ENCODE data around the gene MYH16. TPM values are rescaled to one million over a fixed set of nuclear protein-coding genes. Genes with fewer than 3 reads are reported as not detected.
"Not testable (repeated sequence)": the region's sequence is repeated elsewhere in the genome, so short reads cannot be mapped to it uniquely, and the experiment has no call there.

The MYH16 gene
- total and polyA plus RNA-seq, 7 experiments from 2014 or later = not detected

DNA sequence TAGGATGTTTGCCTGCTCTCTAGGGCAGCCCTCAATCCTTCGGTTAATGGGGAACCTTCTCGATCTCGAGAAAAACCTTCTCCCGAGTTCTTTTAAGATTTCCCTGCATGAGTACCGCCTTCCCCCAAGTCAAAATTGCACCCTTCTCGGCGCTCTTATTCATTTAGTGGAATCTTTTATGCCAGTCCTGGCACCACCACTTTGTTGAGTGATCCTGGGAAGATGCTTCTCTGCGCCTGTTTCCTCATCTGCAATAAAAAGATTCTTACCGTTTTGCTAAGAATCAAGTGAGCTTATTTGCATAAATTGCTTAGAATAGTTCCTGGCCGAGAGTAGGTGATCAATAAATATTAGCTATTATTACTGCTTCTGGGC is 53.8 kb downstream of the MYH16 start:
- no peak for ATAC-seq
- Mint-ChIP-seq H3K27ac (peak overlapping the region; percentile 78 to 95 (median 90)), H3K4me1 (peaks cover 33 to 53% (median 49%) of the 10 kb centered on the region in 7 donors), H3K9me3 (peaks cover 0 to 10% (median 0%) of the 10 kb centered on the region in 11 donors), H3K4me3 (peak overlapping the region; percentile 86 to 99 (median 92)), H3K36me3 (peaks cover 0 to 7% (median 0%) of the 10 kb centered on the region in 5 donors), H3K27me3 (peaks cover 0 to 5% (median 0%) of the 10 kb centered on the region in 5 donors)
- Histone ChIP-seq H3K4me1 (ENCODE audit: control insufficient read depth in 2 of 2, insufficient read depth in 2 of 2, low read length in 2 of 2) (peaks cover 25 to 26% of the 10 kb centered on the region in 2 donors), H3K36me3 (ENCODE audit: control insufficient read depth in 2 of 3, insufficient read depth in 3 of 3, low read length in 3 of 3) (peaks cover 0 to 15% (median 0%) of the 10 kb centered on the region in 3 experiments), H3K4me3 (ENCODE audit: low read length) (peak overlapping the region; percentile 77), H3K9me3 (ENCODE audit: control insufficient read depth in 2 of 3, low read length in 3 of 3) (no peaks in the 10 kb centered on the region), H3K27me3 (ENCODE audit: control insufficient read depth in 2 of 2, insufficient read depth in 2 of 2, low read length in 2 of 2) (no peaks in the 10 kb centered on the region), H3K27ac (ENCODE audit: low read depth, low read length) (peak overlapping the region; percentile 89)
- POLR2A ChIA-PET = interaction anchor here (0.6 to 2.2 kb wide), 10 partner anchors 9 to 448 kb away, joined by 3 to 8 read pairs (median 3); partner anchors contain the start of gene TRRAP
- intact Hi-C loops (cut with micrococcal nuclease) = loop anchor here (5.0 to 10.0 kb wide), 3 partner anchors 41 to 452 kb away; partner anchors contain the start of genes ARPC1B (in 1 of the 2), TMEM130 (in 1 of the 2) and TRRAP (in 1 of the 2)
- CTCF ChIA-PET = no interaction called here
- no peak for DNase-seq

DNA sequence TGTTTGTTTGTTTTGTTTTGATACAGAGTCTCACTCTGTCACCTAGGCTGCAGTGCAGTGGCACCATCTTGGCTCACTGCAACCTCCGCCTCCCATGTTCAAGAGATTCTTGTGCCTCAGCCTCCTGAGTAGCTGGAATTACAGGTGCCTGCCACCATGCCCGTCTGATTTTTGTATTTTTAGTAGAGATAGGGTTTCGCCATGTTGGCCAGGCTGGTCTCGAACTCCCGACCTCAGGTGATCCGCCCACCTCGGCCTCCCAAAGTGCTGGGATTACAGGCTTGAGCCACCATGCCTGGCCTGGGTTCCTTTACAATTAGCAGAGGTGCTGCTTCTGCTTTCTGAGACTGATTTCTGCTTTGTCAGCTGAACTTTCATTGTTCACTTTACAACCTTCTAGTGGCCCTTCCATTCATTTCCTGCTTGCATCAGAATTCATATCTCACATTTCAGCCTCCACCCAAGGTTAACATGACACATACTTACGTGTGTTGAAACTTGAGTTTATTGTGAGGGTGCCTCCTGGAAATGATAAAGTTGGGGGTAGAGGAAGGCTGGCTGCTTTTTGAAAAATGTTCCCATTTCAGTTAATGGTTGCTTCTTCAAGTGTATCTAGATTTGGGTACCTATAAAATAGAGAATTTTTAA is 57.8 kb downstream of the MYH16 start:
- H3K27ac Mint-ChIP-seq = peak overlapping the region in 7 of 9 donors; percentile 10 to 84 (median 43)
- Histone ChIP-seq H3K36me3 (ENCODE audit: control insufficient read depth in 2 of 3, insufficient read depth in 3 of 3, low read length in 3 of 3) (peaks cover 0 to 30% (median 0%) of the 10 kb centered on the region in 3 experiments), H3K4me1 (ENCODE audit: control insufficient read depth in 2 of 2, insufficient read depth in 2 of 2, low read length in 2 of 2) (peaks cover 21% of the 10 kb centered on the region in 2 donors)
- CTCF ChIA-PET; H3K9me3 Mint-ChIP-seq; POLR2A ChIA-PET; H3K27me3 Mint-ChIP-seq; H3K27me3 ChIP-seq (ENCODE audit: control insufficient read depth in 2 of 2, insufficient read depth in 2 of 2, low read length in 2 of 2); H3K4me3 ChIP-seq (ENCODE audit: low read length); H3K27ac ChIP-seq (ENCODE audit: low read depth, low read length); H3K9me3 ChIP-seq (ENCODE audit: control insufficient read depth in 2 of 3, low read length in 3 of 3); intact Hi-C loops (cut with micrococcal nuclease); DNase-seq: not testable (repeated sequence)
- H3K4me3 Mint-ChIP-seq = peak overlapping the region in 9 of 10 donors; percentile 12 to 68 (median 41)
- peaks cover 0 to 13% (median 8%) of the 10 kb centered on the region in 5 donors for H3K36me3 Mint-ChIP-seq
- peak; percentile 53 for ATAC-seq
- H3K4me1 Mint-ChIP-seq = peaks cover 42 to 70% (median 61%) of the 10 kb centered on the region in 7 donors

DNA sequence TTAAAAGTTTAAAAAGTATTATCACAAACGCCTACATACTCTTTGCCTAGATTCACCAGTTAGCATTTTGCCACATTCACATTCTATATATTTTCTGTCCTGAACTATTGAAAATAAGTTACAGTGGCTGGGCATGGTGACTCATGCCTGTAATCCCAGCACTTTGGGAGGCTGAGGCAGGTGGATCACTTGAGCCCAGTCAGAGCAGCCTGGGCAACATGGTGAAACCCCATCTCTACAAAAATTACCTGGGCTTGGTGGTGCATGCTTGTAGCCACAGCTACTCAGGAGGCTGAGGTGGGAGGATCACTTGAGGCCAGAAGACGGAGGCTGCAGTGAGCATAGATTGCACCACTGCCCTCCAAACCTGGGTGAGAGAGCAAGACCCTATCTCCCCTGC is 58.4 kb downstream of the MYH16 start:
- peaks cover 42 to 70% (median 61%) of the 10 kb centered on the region in 7 donors for H3K4me1 Mint-ChIP-seq
- peaks cover 0 to 14% (median 8%) of the 10 kb centered on the region in 5 donors for H3K36me3 Mint-ChIP-seq
- H3K36me3 ChIP-seq (ENCODE audit: control insufficient read depth in 2 of 3, insufficient read depth in 3 of 3, low read length in 3 of 3) = peaks cover 0 to 25% (median 0%) of the 10 kb centered on the region in 3 experiments
- POLR2A ChIA-PET = no interaction called here
- H3K27me3 ChIP-seq (ENCODE audit: control insufficient read depth in 2 of 2, insufficient read depth in 2 of 2, low read length in 2 of 2) = no peaks in the 10 kb centered on the region
- no peaks in the 10 kb centered on the region for H3K27me3 Mint-ChIP-seq
- CTCF ChIA-PET = interaction anchor here (0.6 to 0.7 kb wide), 2 partner anchors 179 to 268 kb away, joined by 3 read pairs; no protein-coding TSS in a partner anchor
- peak overlapping the region in 2 of 10 donors; percentile 24 to 53 for H3K4me3 Mint-ChIP-seq
- no peaks in the 10 kb centered on the region for H3K9me3 ChIP-seq (ENCODE audit: control insufficient read depth in 2 of 3, low read length in 3 of 3)
- ATAC-seq = no peak
- peaks cover 0 to 4% (median 0%) of the 10 kb centered on the region in 11 donors for H3K9me3 Mint-ChIP-seq
- DNase-seq = no peak
- H3K4me1 ChIP-seq (ENCODE audit: control insufficient read depth in 2 of 2, insufficient read depth in 2 of 2, low read length in 2 of 2) = peaks cover 21% of the 10 kb centered on the region in 2 donors
- intact Hi-C loops (cut with micrococcal nuclease) = no loop called here
- no peak overlapping the region for H3K4me3 ChIP-seq (ENCODE audit: low read length)
- no peak overlapping the region for H3K27ac ChIP-seq (ENCODE audit: low read depth, low read length)
- H3K27ac Mint-ChIP-seq = peak overlapping the region in 2 of 9 donors; percentile 74 to 83

DNA sequence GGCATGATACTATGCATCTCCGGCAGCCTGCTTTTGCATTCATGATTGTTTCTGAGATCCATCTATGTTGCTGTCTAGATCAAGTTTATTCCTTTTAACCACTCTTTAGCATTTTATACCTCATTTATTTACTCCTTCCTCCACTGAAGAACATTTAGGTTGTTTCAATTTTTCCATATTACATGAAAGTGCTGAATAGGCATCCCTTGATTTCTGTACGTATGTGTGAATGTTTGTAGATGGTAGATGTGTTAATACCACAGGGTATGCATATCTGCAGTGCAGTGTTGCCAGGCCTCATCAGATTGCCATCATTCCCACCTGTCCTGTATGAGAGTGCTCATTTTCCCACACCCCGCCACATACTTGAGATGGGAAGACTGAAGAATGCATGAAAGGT is 67.0 kb downstream of the MYH16 start:
- Histone ChIP-seq H3K4me1 (ENCODE audit: control insufficient read depth in 2 of 2, insufficient read depth in 2 of 2, low read length in 2 of 2) (no peaks in the 10 kb centered on the region), H3K27me3 (ENCODE audit: control insufficient read depth in 2 of 2, insufficient read depth in 2 of 2, low read length in 2 of 2) (no peaks in the 10 kb centered on the region), H3K27ac (ENCODE audit: low read depth, low read length) (no peak overlapping the region), H3K9me3 (ENCODE audit: control insufficient read depth in 2 of 3, low read length in 3 of 3) (no peaks in the 10 kb centered on the region), H3K36me3 (ENCODE audit: control insufficient read depth in 2 of 3, insufficient read depth in 3 of 3, low read length in 3 of 3) (peaks cover 18 to 69% (median 32%) of the 10 kb centered on the region in 3 experiments), H3K4me3 (ENCODE audit: low read length) (no peak overlapping the region)
- Mint-ChIP-seq H3K27ac (peak overlapping the region in 2 of 9 donors; percentile 37 to 61), H3K9me3 (no peaks in the 10 kb centered on the region), H3K4me1 (peaks cover 0 to 12% (median 4%) of the 10 kb centered on the region in 7 donors), H3K4me3 (no peak overlapping the region), H3K36me3 (peaks cover 5 to 36% (median 24%) of the 10 kb centered on the region in 5 donors), H3K27me3 (no peaks in the 10 kb centered on the region)
- POLR2A ChIA-PET = interaction anchor here (0.5 to 2.3 kb wide), 2 partner anchors 14 to 77 kb away, joined by 8 read pairs; partner anchors contain the start of gene ARPC1A
- ATAC-seq (no peak), DNase-seq (no peak)
- CTCF ChIA-PET = no interaction called here
- intact Hi-C loops (cut with micrococcal nuclease) = no loop called here

DNA sequence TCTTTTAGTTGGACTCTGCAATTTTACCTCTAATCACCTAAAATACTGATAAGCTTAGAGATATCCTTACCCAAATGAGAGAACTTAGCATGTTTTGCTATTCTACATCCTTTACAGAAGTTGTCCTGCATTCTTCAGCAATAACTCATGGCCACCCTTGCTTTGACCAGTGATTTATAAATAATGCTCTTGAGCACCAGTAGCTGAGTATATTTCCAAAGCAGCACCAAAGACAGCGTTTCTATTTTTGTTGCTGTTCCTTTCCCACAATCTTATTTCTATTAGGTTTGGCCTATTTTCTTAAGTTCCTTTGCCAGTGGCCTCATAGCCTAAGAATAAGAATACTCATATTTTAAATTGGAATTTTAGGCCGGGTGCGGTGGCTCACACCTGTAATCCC is 68.0 kb downstream of the MYH16 start:
- H3K27ac ChIP-seq (ENCODE audit: low read depth, low read length) = no peak overlapping the region
- intact Hi-C loops (cut with micrococcal nuclease) = no loop called here
- H3K36me3 ChIP-seq (ENCODE audit: control insufficient read depth in 2 of 3, insufficient read depth in 3 of 3, low read length in 3 of 3) = peaks cover 18 to 71% (median 34%) of the 10 kb centered on the region in 3 experiments
- H3K9me3 Mint-ChIP-seq = no peaks in the 10 kb centered on the region
- ATAC-seq (no peak), DNase-seq (no peak)
- no peaks in the 10 kb centered on the region for H3K9me3 ChIP-seq (ENCODE audit: control insufficient read depth in 2 of 3, low read length in 3 of 3)
- H3K4me3 ChIP-seq (ENCODE audit: low read length) = no peak overlapping the region
- H3K27me3 ChIP-seq (ENCODE audit: control insufficient read depth in 2 of 2, insufficient read depth in 2 of 2, low read length in 2 of 2) = no peaks in the 10 kb centered on the region
- no peaks in the 10 kb centered on the region for H3K4me1 ChIP-seq (ENCODE audit: control insufficient read depth in 2 of 2, insufficient read depth in 2 of 2, low read length in 2 of 2)
- H3K4me3 Mint-ChIP-seq = no peak overlapping the region
- no peaks in the 10 kb centered on the region for H3K27me3 Mint-ChIP-seq
- H3K36me3 Mint-ChIP-seq = peaks cover 5 to 33% (median 19%) of the 10 kb centered on the region in 5 donors
- peaks cover 0 to 12% (median 0%) of the 10 kb centered on the region in 7 donors for H3K4me1 Mint-ChIP-seq
- POLR2A ChIA-PET = no interaction called here
- H3K27ac Mint-ChIP-seq = peak overlapping the region in 2 of 9 donors; percentile 14 to 22
- CTCF ChIA-PET = no interaction called here

DNA sequence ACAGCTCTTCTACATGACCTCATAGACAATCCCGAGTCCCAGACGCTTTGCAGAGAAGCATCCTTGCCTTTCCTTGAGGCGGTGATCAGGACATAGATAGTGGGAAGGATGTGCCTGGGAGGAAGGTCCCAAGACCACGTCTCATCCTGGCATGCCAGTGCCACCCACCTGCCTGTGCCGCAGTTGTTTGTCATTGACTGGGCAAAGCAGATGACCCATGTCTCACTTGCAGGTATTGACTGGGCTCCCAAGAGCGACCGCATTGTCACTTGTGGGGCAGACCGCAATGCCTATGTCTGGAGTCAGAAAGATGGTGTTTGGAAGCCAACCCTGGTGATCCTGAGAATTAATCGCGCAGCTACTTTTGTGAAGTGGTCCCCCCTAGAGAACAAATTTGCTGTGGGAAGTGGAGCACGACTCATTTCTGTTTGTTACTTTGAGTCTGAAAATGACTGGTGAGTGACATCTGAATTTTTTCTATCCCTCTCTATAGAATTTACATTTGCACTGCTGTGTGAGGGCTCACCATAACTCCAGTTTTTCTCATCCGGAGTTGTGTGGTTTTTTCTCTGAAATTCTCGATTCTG is 71.5 kb downstream of the MYH16 start:
- intact Hi-C loops (cut with micrococcal nuclease) = no loop called here
- H3K27ac ChIP-seq (ENCODE audit: low read depth, low read length) = no peak overlapping the region
- H3K4me3 ChIP-seq (ENCODE audit: low read length) = no peak overlapping the region
- no peaks in the 10 kb centered on the region for H3K27me3 ChIP-seq (ENCODE audit: control insufficient read depth in 2 of 2, insufficient read depth in 2 of 2, low read length in 2 of 2)
- Mint-ChIP-seq H3K27ac (peak overlapping the region in 1 of 9 donors; percentile 4), H3K4me1 (peaks cover 0 to 10% (median 0%) of the 10 kb centered on the region in 7 donors), H3K27me3 (no peaks in the 10 kb centered on the region), H3K36me3 (peaks cover 5 to 30% (median 21%) of the 10 kb centered on the region in 5 donors), H3K4me3 (no peak overlapping the region), H3K9me3 (no peaks in the 10 kb centered on the region)
- peaks cover 13 to 76% (median 32%) of the 10 kb centered on the region in 3 experiments for H3K36me3 ChIP-seq (ENCODE audit: control insufficient read depth in 2 of 3, insufficient read depth in 3 of 3, low read length in 3 of 3)
- H3K4me1 ChIP-seq (ENCODE audit: control insufficient read depth in 2 of 2, insufficient read depth in 2 of 2, low read length in 2 of 2) = no peaks in the 10 kb centered on the region
- no peak for ATAC-seq
- H3K9me3 ChIP-seq (ENCODE audit: control insufficient read depth in 2 of 3, low read length in 3 of 3) = no peaks in the 10 kb centered on the region
- ChIA-PET POLR2A (no interaction called here), CTCF (interaction anchor here (0.7 kb wide), 1 partner anchor 30 kb away, joined by 3 read pairs; the partner anchor contains the start of gene ARPC1B)
- no peak for DNase-seq

Data from naive thymus-derived CD4-positive, alpha-beta T cell (primary cell).